ENCODE measurements around the gene CD300LG.

- TF ChIP-seq GATA2 (IDR thresholded peaks at IDR 0.05; ENCODE audit: low read depth, low read length) (no peak), GATA3 (IDR thresholded peaks at IDR 0.05; ENCODE audit: low read depth, low read length) (no peak)
Measured at GRCh38 chr17:43906951-43907424, 60.0 kb downstream of the CD300LG start.

Measured in SH-SY5Y (cell line).